WTC11 (cell line): Measurements from ENCODE around the gene LTBP4. TPM values are rescaled to one million over a fixed set of nuclear protein-coding genes. Genes with fewer than 3 reads are reported as not detected.

Source experiments
- ESRRA ChIP-seq: sonication (generic); formaldehyde crosslinking; IDR thresholded peaks from 2 replicates; pipeline ENCODE4 v1.8.1; 2022; ENCODE audit warnings: mild to moderate bottlenecking, missing genetic modification reagents, borderline replicate concordance
- FOXJ3 ChIP-seq: sonication (generic); formaldehyde crosslinking; IDR thresholded peaks from 2 replicates; pipeline ENCODE4 v1.9.0; 2021; ENCODE audit warnings: missing genetic modification reagents, mild to moderate bottlenecking, borderline replicate concordance
- FOXK1 ChIP-seq: sonication (generic); formaldehyde crosslinking; IDR thresholded peaks from 2 replicates; pipeline ENCODE4 v1.8.0; 2022; ENCODE audit warnings: mild to moderate bottlenecking, moderate library complexity, missing genetic modification reagents
- MXD4 ChIP-seq: fragments of 250-450 bp; sonication (Bioruptor Pico); IDR thresholded peaks from 2 replicates; pipeline ENCODE4 v1.8.0; 2021; ENCODE audit warnings: mild to moderate bottlenecking, moderate library complexity, borderline replicate concordance
- NFE2L1 ChIP-seq: sonication (generic); formaldehyde crosslinking; IDR thresholded peaks from 2 replicates; pipeline ENCODE4 v1.8.1; 2023; ENCODE audit warnings: missing genetic modification reagents
- NR2C2 ChIP-seq: sonication (generic); formaldehyde crosslinking; IDR thresholded peaks from 2 replicates; pipeline ENCODE4 v1.8.0; 2022; ENCODE audit warnings: mild to moderate bottlenecking, missing genetic modification reagents
- OVOL2 ChIP-seq: fragments of 250-450 bp; sonication (Bioruptor Pico); IDR thresholded peaks from 2 replicates; pipeline ENCODE4 v1.9.0; 2021; ENCODE audit warnings: mild to moderate bottlenecking, borderline replicate concordance
- SOX15 ChIP-seq: fragments of 250-450 bp; sonication (Bioruptor Pico); IDR thresholded peaks from 2 replicates; pipeline ENCODE4 v1.9.0; 2021; ENCODE audit warnings: mild to moderate bottlenecking
- TEAD1 ChIP-seq: sonication (generic); formaldehyde crosslinking; IDR thresholded peaks from 2 replicates; pipeline ENCODE4 v1.8.0; 2022; ENCODE audit warnings: mild to moderate bottlenecking, missing genetic modification reagents
- ZBTB21 ChIP-seq: sonication (generic); formaldehyde crosslinking; IDR thresholded peaks from 2 replicates; pipeline ENCODE4 v1.8.1; 2023; ENCODE audit warnings: mild to moderate bottlenecking, missing genetic modification reagents, borderline replicate concordance
- ZNF263 ChIP-seq: sonication (generic); formaldehyde crosslinking; IDR thresholded peaks from 2 replicates; pipeline ENCODE4 v1.8.1; 2022; ENCODE audit warnings: low read depth, mild to moderate bottlenecking, moderate library complexity, missing genetic modification reagents
- ZNF423 ChIP-seq: fragments of 250-450 bp; sonication (Bioruptor Pico); IDR thresholded peaks from 2 replicates; pipeline ENCODE4 v2.1.2; 2022; ENCODE audit warnings: mild to moderate bottlenecking, moderate library complexity
- total RNA-seq: library from RNA; stranded (reverse); gene quantifications from 3 replicates; pipeline ENCODE4 v1.2.3, GENCODE V29; 2021
- TF ChIP-seq, protein P1 (sequence below): fragments of 250-450 bp; sonication (Bioruptor Pico); IDR thresholded peaks from 2 replicates; pipeline ENCODE4 v1.9.0; 2021; ENCODE audit warnings: mild to moderate bottlenecking
- TF ChIP-seq, protein P2 (sequence below): sonication (generic); formaldehyde crosslinking; IDR thresholded peaks from 2 replicates; pipeline ENCODE4 v1.8.1; 2023; ENCODE audit warnings: mild to moderate bottlenecking, missing genetic modification reagents, borderline replicate concordance
- TF ChIP-seq, protein P3 (sequence below): fragments of 200-600 bp; IDR thresholded peaks from 2 replicates; pipeline ENCODE4 v1.8.0; 2022; ENCODE audit warnings: antibody characterized with exemption
- TF ChIP-seq, protein P4 (sequence below): sonication (generic); formaldehyde crosslinking; IDR thresholded peaks from 2 replicates; pipeline ENCODE4 v1.8.0; 2022; ENCODE audit warnings: mild to moderate bottlenecking, missing genetic modification reagents
- TF ChIP-seq, protein P5 (sequence below): fragments of 250-450 bp; sonication (Bioruptor Pico); IDR thresholded peaks from 2 replicates; pipeline ENCODE4 v1.9.0; 2021; ENCODE audit warnings: moderate library complexity, mild to moderate bottlenecking, inconsistent platforms, borderline replicate concordance
- TF ChIP-seq, protein P6 (sequence below): sonication (generic); formaldehyde crosslinking; IDR thresholded peaks from 2 replicates; pipeline ENCODE4 v1.8.1; 2023; ENCODE audit warnings: mild to moderate bottlenecking, missing genetic modification reagents, moderate library complexity
- TF ChIP-seq, protein P7 (sequence below): sonication (generic); formaldehyde crosslinking; IDR thresholded peaks from 2 replicates; pipeline ENCODE4 v1.8.1; 2023; ENCODE audit warnings: mild to moderate bottlenecking, missing genetic modification reagents
- TF ChIP-seq, protein P8 (sequence below): sonication (generic); formaldehyde crosslinking; IDR thresholded peaks from 2 replicates; pipeline ENCODE4 v1.8.0; 2022; ENCODE audit warnings: mild to moderate bottlenecking, missing genetic modification reagents
- TF ChIP-seq, protein P9 (sequence below): sonication (generic); formaldehyde crosslinking; IDR thresholded peaks from 2 replicates; pipeline ENCODE4 v1.8.0; 2022; ENCODE audit warnings: mild to moderate bottlenecking, missing genetic modification reagents

Gene LTBP4
- total RNA-seq, 1 experiment from 2014 or later, result 125 TPM

DNA sequence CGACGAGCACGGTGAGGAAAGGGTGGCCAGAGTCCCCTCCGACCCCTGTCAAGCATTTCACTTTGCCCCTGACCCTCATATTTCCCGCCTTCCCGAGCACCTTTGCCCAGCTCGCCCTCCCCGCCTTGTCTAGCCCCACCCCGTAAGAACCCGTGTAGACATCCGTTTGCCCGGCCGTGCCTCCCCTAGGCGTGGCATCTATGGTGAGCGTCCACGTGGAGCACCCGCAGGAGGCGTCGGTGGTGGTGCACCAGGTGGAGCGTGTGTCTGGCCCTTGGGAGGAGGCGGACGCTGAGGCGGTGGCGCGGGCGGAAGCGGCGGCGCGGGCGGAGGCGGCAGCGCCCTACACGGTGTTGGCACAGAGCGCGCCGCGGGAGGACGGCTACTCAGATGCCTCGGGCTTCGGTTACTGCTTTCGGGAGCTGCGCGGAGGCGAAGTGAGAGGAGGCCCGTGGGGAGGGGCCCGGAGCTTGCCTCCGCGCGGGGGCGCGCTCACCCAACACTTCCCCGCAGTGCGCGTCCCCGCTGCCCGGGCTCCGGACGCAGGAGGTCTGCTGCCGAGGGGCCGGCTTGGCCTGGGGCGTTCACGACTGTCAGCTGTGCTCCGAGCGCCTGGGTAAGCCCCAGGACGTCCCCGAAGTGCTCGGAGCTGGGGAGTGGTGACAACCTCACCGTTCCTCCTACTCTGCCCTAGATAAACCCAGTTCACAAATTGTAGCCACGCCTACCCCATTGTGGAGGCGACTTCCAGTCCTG is 4.2 kb downstream of the LTBP4 start (continued):
- TF ChIP-seq ESRRA, result no peak; the same call in 1 of the 2 replicates
- TF ChIP-seq ZNF423 (CRISPR knock-in tag), result no peak
- TF ChIP-seq NFE2L1 (CRISPR knock-in tag), result 0 out of 2 replicates have a peak, but pooled peaks have one; percentile 48
- TF ChIP-seq, protein P1, sequence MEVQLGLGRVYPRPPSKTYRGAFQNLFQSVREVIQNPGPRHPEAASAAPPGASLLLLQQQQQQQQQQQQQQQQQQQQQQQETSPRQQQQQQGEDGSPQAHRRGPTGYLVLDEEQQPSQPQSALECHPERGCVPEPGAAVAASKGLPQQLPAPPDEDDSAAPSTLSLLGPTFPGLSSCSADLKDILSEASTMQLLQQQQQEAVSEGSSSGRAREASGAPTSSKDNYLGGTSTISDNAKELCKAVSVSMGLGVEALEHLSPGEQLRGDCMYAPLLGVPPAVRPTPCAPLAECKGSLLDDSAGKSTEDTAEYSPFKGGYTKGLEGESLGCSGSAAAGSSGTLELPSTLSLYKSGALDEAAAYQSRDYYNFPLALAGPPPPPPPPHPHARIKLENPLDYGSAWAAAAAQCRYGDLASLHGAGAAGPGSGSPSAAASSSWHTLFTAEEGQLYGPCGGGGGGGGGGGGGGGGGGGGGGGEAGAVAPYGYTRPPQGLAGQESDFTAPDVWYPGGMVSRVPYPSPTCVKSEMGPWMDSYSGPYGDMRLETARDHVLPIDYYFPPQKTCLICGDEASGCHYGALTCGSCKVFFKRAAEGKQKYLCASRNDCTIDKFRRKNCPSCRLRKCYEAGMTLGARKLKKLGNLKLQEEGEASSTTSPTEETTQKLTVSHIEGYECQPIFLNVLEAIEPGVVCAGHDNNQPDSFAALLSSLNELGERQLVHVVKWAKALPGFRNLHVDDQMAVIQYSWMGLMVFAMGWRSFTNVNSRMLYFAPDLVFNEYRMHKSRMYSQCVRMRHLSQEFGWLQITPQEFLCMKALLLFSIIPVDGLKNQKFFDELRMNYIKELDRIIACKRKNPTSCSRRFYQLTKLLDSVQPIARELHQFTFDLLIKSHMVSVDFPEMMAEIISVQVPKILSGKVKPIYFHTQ (CRISPR knock-in tag), result no peak
- TF ChIP-seq FOXK1, result peak; percentile 56; the same call in 1 of the 2 replicates
- TF ChIP-seq TEAD1 (CRISPR knock-in tag), result 0 out of 2 replicates have a peak, but pooled peaks have one; percentile 21
- TF ChIP-seq, protein P2, sequence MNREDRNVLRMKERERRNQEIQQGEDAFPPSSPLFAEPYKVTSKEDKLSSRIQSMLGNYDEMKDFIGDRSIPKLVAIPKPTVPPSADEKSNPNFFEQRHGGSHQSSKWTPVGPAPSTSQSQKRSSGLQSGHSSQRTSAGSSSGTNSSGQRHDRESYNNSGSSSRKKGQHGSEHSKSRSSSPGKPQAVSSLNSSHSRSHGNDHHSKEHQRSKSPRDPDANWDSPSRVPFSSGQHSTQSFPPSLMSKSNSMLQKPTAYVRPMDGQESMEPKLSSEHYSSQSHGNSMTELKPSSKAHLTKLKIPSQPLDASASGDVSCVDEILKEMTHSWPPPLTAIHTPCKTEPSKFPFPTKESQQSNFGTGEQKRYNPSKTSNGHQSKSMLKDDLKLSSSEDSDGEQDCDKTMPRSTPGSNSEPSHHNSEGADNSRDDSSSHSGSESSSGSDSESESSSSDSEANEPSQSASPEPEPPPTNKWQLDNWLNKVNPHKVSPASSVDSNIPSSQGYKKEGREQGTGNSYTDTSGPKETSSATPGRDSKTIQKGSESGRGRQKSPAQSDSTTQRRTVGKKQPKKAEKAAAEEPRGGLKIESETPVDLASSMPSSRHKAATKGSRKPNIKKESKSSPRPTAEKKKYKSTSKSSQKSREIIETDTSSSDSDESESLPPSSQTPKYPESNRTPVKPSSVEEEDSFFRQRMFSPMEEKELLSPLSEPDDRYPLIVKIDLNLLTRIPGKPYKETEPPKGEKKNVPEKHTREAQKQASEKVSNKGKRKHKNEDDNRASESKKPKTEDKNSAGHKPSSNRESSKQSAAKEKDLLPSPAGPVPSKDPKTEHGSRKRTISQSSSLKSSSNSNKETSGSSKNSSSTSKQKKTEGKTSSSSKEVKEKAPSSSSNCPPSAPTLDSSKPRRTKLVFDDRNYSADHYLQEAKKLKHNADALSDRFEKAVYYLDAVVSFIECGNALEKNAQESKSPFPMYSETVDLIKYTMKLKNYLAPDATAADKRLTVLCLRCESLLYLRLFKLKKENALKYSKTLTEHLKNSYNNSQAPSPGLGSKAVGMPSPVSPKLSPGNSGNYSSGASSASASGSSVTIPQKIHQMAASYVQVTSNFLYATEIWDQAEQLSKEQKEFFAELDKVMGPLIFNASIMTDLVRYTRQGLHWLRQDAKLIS (CRISPR knock-in tag), result no peak
- 0 out of 2 replicates have a peak, but pooled peaks have one; percentile 46 for TF ChIP-seq ZNF263 (CRISPR knock-in tag)
- TF ChIP-seq, protein P3, sequence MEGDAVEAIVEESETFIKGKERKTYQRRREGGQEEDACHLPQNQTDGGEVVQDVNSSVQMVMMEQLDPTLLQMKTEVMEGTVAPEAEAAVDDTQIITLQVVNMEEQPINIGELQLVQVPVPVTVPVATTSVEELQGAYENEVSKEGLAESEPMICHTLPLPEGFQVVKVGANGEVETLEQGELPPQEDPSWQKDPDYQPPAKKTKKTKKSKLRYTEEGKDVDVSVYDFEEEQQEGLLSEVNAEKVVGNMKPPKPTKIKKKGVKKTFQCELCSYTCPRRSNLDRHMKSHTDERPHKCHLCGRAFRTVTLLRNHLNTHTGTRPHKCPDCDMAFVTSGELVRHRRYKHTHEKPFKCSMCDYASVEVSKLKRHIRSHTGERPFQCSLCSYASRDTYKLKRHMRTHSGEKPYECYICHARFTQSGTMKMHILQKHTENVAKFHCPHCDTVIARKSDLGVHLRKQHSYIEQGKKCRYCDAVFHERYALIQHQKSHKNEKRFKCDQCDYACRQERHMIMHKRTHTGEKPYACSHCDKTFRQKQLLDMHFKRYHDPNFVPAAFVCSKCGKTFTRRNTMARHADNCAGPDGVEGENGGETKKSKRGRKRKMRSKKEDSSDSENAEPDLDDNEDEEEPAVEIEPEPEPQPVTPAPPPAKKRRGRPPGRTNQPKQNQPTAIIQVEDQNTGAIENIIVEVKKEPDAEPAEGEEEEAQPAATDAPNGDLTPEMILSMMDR, result no peak
- TF ChIP-seq MXD4 (CRISPR knock-in tag), result no peak
- TF ChIP-seq, protein P4, sequence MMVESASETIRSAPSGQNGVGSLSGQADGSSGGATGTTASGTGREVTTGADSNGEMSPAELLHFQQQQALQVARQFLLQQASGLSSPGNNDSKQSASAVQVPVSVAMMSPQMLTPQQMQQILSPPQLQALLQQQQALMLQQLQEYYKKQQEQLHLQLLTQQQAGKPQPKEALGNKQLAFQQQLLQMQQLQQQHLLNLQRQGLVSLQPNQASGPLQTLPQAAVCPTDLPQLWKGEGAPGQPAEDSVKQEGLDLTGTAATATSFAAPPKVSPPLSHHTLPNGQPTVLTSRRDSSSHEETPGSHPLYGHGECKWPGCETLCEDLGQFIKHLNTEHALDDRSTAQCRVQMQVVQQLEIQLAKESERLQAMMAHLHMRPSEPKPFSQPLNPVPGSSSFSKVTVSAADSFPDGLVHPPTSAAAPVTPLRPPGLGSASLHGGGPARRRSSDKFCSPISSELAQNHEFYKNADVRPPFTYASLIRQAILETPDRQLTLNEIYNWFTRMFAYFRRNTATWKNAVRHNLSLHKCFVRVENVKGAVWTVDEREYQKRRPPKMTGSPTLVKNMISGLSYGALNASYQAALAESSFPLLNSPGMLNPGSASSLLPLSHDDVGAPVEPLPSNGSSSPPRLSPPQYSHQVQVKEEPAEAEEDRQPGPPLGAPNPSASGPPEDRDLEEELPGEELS (CRISPR knock-in tag), result no peak
- TF ChIP-seq, protein P5, sequence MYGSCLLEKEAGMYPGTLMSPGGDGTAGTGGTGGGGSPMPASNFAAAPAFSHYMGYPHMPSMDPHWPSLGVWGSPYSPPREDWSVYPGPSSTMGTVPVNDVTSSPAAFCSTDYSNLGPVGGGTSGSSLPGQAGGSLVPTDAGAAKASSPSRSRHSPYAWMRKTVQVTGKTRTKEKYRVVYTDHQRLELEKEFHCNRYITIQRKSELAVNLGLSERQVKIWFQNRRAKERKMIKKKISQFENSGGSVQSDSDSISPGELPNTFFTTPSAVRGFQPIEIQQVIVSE (CRISPR knock-in tag), result no peak
- TF ChIP-seq NR2C2, result no peak
- no peak for TF ChIP-seq FOXJ3
- TF ChIP-seq, protein P6, sequence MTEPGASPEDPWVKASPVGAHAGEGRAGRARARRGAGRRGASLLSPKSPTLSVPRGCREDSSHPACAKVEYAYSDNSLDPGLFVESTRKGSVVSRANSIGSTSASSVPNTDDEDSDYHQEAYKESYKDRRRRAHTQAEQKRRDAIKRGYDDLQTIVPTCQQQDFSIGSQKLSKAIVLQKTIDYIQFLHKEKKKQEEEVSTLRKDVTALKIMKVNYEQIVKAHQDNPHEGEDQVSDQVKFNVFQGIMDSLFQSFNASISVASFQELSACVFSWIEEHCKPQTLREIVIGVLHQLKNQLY (CRISPR knock-in tag), result no peak
- TF ChIP-seq, protein P7, sequence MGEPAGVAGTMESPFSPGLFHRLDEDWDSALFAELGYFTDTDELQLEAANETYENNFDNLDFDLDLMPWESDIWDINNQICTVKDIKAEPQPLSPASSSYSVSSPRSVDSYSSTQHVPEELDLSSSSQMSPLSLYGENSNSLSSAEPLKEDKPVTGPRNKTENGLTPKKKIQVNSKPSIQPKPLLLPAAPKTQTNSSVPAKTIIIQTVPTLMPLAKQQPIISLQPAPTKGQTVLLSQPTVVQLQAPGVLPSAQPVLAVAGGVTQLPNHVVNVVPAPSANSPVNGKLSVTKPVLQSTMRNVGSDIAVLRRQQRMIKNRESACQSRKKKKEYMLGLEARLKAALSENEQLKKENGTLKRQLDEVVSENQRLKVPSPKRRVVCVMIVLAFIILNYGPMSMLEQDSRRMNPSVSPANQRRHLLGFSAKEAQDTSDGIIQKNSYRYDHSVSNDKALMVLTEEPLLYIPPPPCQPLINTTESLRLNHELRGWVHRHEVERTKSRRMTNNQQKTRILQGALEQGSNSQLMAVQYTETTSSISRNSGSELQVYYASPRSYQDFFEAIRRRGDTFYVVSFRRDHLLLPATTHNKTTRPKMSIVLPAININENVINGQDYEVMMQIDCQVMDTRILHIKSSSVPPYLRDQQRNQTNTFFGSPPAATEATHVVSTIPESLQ (CRISPR knock-in tag), result no peak
- no peak for TF ChIP-seq SOX15
- TF ChIP-seq, protein P8, sequence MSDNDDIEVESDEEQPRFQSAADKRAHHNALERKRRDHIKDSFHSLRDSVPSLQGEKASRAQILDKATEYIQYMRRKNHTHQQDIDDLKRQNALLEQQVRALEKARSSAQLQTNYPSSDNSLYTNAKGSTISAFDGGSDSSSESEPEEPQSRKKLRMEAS (CRISPR knock-in tag), result peak; percentile 62; the same call in 1 of the 2 replicates
- TF ChIP-seq ZBTB21 (CRISPR knock-in tag), result no peak
- TF ChIP-seq OVOL2 (CRISPR knock-in tag), result no peak
- TF ChIP-seq, protein P9, sequence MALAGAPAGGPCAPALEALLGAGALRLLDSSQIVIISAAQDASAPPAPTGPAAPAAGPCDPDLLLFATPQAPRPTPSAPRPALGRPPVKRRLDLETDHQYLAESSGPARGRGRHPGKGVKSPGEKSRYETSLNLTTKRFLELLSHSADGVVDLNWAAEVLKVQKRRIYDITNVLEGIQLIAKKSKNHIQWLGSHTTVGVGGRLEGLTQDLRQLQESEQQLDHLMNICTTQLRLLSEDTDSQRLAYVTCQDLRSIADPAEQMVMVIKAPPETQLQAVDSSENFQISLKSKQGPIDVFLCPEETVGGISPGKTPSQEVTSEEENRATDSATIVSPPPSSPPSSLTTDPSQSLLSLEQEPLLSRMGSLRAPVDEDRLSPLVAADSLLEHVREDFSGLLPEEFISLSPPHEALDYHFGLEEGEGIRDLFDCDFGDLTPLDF, result no peak
